Raji (cell line): Measurements from ENCODE around the gene TNIK.

Source experiments
- POLR2A ChIP-seq: IDR thresholded peaks from 2 replicates; pipeline ENCODE4 v1.6.1; 2011; ENCODE audit warnings: low read depth, low read length, control low read depth; ENCODE audit not compliant: insufficient read depth

Gene TNIK

DNA sequence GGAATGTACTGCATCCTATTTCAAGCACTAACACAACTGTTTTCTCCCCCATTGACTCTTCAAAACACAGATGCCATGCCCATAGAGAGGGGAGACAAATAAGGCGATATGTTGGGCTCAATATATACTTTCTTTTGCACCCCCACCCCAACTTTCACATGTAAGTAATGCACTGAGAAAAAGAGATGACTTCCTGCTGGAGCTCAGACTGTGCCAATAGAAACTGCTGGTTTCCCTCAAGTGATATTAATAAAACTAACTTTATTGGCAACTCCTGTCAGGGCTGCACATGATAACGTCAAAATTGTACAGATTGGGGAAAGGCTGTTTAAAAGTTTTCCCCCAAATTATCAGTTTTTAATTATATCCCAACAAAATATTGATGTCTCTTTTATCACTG, 163.0 kb downstream of the TNIK start:
- no peak for TF ChIP-seq POLR2A

DNA sequence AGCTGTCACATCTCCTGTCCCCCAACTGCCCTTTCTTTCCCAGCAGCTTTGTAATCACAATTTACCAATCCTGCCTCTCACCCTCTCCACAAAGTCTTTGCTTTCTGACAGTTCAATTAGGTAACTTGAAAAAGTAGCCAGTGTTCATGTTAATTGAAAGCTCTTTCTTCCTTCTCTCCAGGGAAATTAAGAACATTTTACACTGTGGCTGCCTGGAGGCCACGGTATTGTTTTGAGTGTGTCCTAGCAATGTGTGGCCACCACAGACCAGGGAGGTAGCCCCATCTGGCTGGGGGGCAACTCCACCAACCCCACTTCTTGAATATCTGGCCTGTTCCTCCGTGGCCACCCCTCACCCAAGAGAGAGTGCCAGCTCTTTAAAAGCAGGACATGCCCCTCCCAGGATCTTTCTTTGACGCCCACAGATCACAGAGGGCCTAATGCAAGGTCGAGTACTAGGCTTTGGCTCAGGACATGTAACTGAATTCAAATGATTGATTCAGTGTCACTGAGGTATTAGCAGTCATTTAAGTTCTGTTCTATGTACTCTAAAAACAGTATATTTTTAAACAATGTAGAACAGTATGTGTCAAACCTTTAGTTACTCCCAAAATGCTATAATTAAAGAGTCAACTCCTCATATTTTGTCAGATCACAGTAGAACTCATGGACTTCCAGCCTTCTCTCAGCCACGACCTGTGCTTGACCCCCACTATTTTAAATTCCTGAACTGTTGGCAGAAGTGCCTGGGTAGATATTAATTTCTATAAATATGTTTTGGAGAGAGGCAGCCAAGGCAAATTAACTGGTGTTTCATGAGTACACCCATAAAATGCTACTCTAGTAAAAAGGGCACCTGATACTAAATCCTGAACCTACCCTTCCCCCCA, 164.5 kb downstream of the TNIK start:
- TF ChIP-seq POLR2A = no peak

DNA sequence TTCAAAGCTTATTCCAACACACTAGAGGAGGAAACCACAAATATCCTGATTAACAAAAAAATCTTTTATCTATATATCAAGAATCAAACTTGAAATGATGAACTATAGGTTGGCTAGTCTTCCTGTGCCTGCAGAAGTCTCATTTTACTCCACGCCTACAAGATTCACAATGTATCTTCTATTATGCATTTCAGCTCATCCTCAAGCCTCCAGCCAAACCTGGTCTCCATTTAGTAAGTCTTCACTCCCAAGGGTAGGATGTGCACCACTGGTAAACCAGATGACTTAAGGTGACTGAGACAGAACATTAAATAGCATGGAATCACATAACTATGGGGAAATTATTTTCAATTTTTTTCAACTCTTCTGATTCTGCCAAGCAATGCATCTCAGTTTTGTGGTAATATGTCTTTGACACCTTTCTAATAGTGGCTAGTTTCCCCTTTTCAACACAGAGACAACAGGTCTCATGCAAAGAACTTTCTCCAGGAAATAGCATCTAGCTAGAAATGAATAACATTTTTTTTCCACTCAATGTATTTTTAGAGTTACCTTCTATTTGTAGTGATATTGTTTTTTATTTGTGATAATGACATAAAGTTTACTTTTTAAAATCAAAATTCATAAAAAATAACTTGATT, 166.9 kb downstream of the TNIK start:
- no peak for TF ChIP-seq POLR2A

GRCh38 chr3:171290680-171291079, 169.5 kb downstream of the TNIK start:
- TF ChIP-seq POLR2A = no peak

DNA sequence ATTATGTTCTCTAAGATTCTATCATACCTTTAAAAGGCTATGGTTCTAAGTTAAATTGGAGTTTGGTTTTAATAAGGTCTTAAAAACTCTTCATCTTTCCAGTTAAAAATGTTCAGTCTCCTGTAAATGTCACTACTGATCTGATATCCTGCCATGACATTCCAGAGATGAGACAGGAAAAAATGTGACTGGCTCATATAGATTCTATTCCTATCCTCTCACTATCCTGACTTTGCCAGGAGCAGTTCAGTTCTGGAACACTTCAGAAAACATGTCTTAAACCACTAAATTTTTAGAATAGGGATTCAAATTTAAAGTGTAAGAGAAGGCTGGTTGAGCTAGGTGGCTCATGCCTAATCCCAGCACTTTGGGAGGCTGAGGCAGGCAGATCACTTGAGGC, 170.9 kb downstream of the TNIK start:
- no peak for TF ChIP-seq POLR2A

DNA sequence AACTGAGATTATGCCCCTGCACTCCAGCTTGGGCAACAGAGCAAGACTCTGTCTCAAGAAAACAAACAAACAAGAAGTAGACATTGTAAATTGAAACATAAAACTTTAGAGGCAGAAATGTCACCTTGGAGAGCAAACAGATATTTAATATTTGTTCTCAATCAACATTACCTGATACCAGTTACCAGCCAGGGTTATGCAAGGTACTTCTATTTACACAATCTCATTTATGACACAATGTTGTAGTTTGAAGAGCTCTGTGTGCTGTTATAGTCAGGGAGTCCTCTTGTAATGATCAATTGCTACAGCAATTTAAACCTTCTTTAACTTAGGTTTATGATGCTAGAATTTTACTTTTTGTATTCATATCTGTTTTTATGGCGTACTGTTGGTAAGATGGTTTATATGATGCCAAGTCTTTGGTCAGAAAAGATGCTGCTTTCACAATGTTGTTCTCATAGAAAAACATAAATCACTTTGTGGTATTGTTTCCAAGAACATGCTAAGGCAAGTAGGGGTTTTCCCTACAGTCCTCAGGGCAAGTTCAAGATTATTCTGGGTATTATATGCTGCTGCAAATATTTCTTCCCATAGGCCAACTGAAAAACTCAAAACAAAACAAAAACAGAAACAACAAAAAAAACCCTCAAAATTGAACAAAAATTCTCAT, 173.5 kb downstream of the TNIK start:
- no peak for TF ChIP-seq POLR2A

DNA sequence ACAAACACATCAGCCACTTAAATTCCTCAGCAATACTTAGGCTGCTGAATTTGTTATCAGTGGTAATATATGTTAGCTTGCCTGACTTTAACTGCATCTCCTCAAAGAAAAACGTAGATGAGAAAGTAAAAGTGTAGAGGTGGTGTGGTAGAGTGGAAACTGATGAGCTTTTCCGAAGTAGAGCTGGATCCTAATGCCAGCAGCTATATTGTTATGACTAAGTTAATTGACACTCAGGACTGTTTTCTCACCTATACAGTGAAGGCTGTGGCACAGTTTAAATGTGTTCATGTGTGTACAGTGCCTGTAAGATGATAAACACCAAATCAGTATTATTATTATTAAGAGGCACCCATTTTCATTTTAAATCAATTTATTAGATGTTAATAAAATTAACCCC, 174.9 kb downstream of the TNIK start:
- TF ChIP-seq POLR2A = no peak

DNA sequence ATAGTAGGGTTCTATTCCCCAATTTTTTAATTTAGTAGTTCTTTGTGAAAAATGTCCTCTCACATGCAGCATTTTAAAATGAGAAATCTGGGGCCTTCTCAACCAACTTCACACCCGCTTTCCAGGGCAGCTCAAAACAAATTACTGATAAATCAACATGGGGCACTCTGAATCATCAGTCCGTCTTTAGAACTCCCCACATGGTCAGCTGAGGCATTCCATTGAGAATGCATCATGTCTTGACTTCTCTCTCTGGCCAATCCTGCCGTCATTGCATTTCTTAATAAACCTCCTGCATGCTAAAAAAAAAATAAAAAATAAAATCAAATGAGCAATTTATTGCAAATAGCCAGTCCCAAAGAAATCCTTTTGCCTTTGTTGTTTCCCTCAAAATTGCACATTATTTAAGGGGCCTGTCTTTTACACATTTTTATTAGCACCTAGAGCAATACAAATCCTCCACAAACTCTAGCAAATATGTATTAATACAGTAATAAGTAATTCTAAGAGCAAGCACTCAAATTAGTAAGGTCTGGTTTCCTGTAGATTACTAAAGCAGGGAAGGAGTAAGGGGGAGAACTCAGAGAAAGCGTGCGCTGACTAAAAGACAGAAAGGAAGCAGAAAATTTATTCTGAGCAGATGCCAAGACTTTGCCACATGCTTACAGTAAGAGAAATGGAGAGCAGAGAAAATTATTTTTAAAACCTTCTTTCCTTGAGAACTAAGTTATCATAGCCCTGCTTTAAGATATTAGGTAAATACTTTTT, 175.7 kb downstream of the TNIK start:
- TF ChIP-seq POLR2A = no peak

- TF ChIP-seq POLR2A = no peak
Measured at GRCh38 chr3:171283848-171284222, 176.4 kb downstream of the TNIK start.

DNA sequence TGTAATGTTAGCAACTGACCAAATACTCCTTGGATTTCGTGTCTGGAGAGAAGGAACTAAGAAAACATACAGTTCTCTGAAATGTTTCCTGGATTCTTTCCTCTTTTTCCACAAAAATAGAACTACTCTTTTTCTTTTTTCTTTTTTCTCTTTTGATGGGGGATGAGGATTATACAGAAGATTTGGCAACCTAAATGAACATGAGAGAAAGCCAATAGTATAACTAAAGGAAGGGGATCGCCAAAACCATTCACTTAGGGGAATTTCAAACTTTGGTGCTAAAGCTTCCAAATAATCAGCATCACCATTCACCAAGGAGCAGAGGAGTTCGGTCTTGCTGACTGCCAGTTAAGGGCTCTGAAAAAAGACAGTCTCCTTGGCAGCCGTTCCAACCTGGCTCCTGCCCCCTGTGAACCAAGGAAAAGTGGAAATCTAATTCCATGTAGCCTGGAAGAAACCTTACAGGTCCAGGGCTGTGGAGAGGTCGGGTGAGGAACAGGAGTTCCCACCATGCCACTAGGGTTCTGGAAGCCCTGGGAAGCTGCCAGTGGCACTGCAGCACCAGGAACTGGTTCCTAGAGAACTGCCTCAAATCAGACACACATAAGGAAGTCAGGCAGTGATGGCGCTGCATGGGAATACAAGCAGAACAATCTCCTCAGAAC, 176.9 kb downstream of the TNIK start:
- no peak for TF ChIP-seq POLR2A

DNA sequence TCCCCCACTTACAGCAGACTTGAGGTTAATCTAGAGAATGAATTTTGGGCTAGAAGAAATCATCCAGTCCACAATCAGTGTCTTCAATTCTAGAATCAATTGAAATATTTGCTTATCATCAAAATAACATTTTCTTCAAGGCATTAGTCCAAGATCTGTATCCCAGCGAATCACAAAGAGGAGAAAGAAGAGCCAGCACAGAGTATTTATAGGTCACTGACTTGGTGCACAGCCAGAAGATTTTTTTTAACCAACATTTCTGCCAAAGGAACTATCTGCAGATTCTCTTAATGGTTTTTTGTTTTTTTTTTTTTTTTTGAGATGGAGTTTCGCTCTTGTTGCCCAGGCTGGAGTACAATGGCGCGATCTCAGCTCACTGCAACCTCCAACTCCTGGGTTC, 178.2 kb downstream of the TNIK start:
- no peak for TF ChIP-seq POLR2A

- no peak for TF ChIP-seq POLR2A
Measured at GRCh38 chr3:171281256-171281992, 178.8 kb downstream of the TNIK start.

DNA sequence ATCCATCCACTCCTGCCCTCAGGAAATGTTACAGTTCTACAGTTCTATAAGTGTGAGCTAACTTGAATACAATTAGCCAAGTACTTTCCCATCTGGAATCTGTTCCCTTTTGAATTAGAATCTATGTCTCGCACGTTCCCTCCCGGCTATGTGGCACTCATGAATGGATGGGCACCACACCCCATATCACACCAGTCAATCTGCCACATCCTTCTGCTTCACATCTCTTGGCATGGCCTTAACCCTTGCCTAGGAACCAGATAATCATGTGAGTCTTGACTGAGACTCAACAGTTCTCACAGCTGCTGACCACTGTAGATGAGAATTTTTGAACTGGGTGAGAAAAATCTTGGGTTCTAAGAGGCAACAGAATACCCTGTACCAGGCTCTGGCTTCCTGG, 180.2 kb downstream of the TNIK start:
- no peak for TF ChIP-seq POLR2A

DNA sequence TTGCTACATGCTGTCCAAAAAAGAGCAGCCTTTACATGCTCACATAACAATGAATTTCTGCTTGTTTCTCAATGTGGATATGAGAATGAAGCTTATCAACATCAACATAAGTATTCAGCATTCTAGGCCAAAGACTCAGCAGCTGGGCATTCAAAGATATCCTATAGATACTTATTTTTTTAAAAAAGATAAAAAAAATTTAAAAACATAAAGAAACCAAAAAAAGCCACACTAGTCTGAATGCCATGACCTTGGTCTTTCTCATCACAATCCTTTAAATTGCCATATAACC, 182.0 kb downstream of the TNIK start:
- TF ChIP-seq POLR2A = no peak
